OCI-LY1 (cell line): Measurements from ENCODE around the gene MIAT.

Source experiments
- H2AFZ ChIP-seq: fragments of 200-600 bp; sonication (generic), shearing (Covaris generic); 2 replicates; pipeline ENCODE4 v1.6.0; 2014; ENCODE audit warnings: antibody characterized with exemption, mild to moderate bottlenecking, low read length
- H3F3A ChIP-seq: fragments of 200-600 bp; sonication (generic), shearing (Covaris generic); 2 replicates; pipeline ENCODE4 v1.6.0; 2014; ENCODE audit warnings: mild to moderate bottlenecking, antibody characterized with exemption, low read length, moderate library complexity; ENCODE audit not compliant: insufficient read depth
- H3K27ac ChIP-seq: fragments of 200-600 bp; sonication (generic); 2 replicates; pipeline ENCODE4 v1.5.1; 2014; ENCODE audit warnings: low read length, mixed run types, mild to moderate bottlenecking, low read depth; ENCODE audit not compliant: poor library complexity, severe bottlenecking
- H3K27me3 ChIP-seq: fragments of 200-600 bp; sonication (generic); 2 replicates; pipeline ENCODE4 v1.6.0; 2014; ENCODE audit warnings: antibody characterized with exemption, mild to moderate bottlenecking, low read length, moderate library complexity; ENCODE audit not compliant: insufficient read depth
- H3K36me3 ChIP-seq: fragments of 200-600 bp; sonication (generic); 2 replicates; pipeline ENCODE4 v1.6.1; 2014; ENCODE audit warnings: mild to moderate bottlenecking, antibody characterized with exemption, low read length, moderate library complexity, mixed read lengths; ENCODE audit not compliant: insufficient read depth
- H3K4me1 ChIP-seq: fragments of 200-600 bp; sonication (generic); 2 replicates; pipeline ENCODE4 v1.5.1; 2014; ENCODE audit warnings: mild to moderate bottlenecking, low read length, moderate library complexity; ENCODE audit not compliant: insufficient read depth, severe bottlenecking
- H3K4me2 ChIP-seq: fragments of 200-600 bp; sonication (generic), shearing (Covaris generic); 2 replicates; pipeline ENCODE4 v1.6.1; 2014; ENCODE audit warnings: low read length
- H3K4me3 ChIP-seq: fragments of 200-600 bp; sonication (generic); 2 replicates; pipeline ENCODE4 v1.5.1; 2014; ENCODE audit warnings: low read length, low read depth, mild to moderate bottlenecking, mixed read lengths; ENCODE audit not compliant: poor library complexity, severe bottlenecking
- H3K79me2 ChIP-seq: fragments of 200-600 bp; shearing (Covaris generic); 2 replicates; pipeline ENCODE4 v1.6.1; 2016; ENCODE audit warnings: mixed run types, low read length, mixed read lengths; ENCODE audit not compliant: insufficient read depth
- H3K9ac ChIP-seq: fragments of 200-600 bp; sonication (generic), shearing (Covaris generic); 2 replicates; pipeline ENCODE4 v1.6.1; 2014; ENCODE audit warnings: mild to moderate bottlenecking, low read length, mixed read lengths
- H3K9me2 ChIP-seq: fragments of 200-600 bp; sonication (generic), shearing (Covaris generic); 2 replicates; pipeline ENCODE4 v1.6.1; 2014; ENCODE audit warnings: low read depth, mild to moderate bottlenecking, low read length, mixed read lengths
- H3K9me3 ChIP-seq: fragments of 200-600 bp; shearing (Covaris generic); 2 replicates; pipeline ENCODE4 v1.6.1; 2014; ENCODE audit warnings: low read length, mixed read lengths
- H4K20me1 ChIP-seq: fragments of 200-600 bp; sonication (generic), shearing (Covaris generic); 2 replicates; pipeline ENCODE4 v1.6.0; 2016; ENCODE audit warnings: mild to moderate bottlenecking, low read length; ENCODE audit not compliant: insufficient read depth
- EZH2 ChIP-seq: fragments of 200-600 bp; sonication (generic), shearing (Covaris generic); IDR thresholded peaks from 2 replicates; pipeline ENCODE4 v1.8.0; 2017; ENCODE audit warnings: borderline replicate concordance, mixed run types, mild to moderate bottlenecking, antibody characterized with exemption, low read length, moderate library complexity, mixed read lengths
- TF ChIP-seq, protein P1 (sequence below): fragments of 200-600 bp; sonication (generic), shearing (Covaris generic); IDR thresholded peaks from 2 replicates; pipeline ENCODE4 v1.5.1; 2017; ENCODE audit warnings: mild to moderate bottlenecking, antibody characterized with exemption, low read length, moderate library complexity, mixed read lengths

MIAT gene

DNA sequence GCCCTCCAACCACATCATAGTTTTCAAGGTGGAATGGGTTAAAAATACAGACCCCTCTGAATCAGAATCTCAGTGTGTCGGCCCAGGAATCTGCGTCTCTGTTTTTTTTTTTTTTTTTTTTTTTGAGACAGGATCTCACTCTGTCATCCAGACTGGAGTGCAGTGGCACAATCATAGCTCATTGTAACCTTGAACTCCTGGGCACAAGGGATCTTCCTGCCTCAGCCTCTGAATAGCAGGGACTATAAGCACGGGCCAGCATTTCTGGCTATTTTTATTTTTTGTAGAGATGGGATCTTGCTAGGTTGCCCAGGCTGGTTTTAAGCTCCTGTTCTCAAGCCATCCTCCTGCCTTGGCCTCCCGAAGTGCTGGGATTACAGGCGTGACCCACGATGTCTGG lies 28.2 kb downstream of the MIAT start:
- Histone ChIP-seq H4K20me1 (no peaks in the 10 kb centered on the region), H3K27me3 (no peaks in the 10 kb centered on the region), H2AFZ (no peak overlapping the region), H3K9me2 (no peaks in the 10 kb centered on the region), H3K9me3 (no peaks in the 10 kb centered on the region), H3K4me3 (no peak overlapping the region), H3K36me3 (peaks cover 18% of the 10 kb centered on the region; the same call in 1 of the 2 replicates), H3F3A (no peaks in the 10 kb centered on the region), H3K79me2 (no peaks in the 10 kb centered on the region), H3K4me2 (no peak overlapping the region), H3K9ac (no peak overlapping the region), H3K4me1 (no peaks in the 10 kb centered on the region), H3K27ac (no peak overlapping the region)
- no peak for TF ChIP-seq EZH2
- TF ChIP-seq, protein P1, sequence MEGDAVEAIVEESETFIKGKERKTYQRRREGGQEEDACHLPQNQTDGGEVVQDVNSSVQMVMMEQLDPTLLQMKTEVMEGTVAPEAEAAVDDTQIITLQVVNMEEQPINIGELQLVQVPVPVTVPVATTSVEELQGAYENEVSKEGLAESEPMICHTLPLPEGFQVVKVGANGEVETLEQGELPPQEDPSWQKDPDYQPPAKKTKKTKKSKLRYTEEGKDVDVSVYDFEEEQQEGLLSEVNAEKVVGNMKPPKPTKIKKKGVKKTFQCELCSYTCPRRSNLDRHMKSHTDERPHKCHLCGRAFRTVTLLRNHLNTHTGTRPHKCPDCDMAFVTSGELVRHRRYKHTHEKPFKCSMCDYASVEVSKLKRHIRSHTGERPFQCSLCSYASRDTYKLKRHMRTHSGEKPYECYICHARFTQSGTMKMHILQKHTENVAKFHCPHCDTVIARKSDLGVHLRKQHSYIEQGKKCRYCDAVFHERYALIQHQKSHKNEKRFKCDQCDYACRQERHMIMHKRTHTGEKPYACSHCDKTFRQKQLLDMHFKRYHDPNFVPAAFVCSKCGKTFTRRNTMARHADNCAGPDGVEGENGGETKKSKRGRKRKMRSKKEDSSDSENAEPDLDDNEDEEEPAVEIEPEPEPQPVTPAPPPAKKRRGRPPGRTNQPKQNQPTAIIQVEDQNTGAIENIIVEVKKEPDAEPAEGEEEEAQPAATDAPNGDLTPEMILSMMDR, result no peak

DNA sequence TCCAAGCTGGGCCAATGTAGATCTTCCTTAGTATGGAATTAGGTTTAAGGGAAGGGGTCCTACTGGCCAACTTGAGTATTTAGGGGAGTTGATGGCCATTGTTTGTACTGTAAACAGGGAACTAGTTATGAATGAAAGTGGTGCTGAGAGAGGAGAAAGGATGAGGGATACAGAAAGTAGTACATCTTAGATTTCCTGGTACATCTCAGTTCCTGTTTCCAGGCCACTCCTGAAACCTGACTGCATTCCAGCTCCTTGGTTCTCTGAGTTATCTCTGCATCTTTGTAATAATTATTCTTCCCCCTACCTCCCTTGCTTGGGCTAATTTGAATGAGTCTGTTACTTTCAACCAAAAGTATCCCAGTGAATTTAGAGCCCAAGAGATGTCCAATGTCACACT lies 30.1 kb downstream of the MIAT start:
- Histone ChIP-seq H3K4me2 (no peak overlapping the region), H3K4me1 (no peaks in the 10 kb centered on the region), H3K9me3 (no peaks in the 10 kb centered on the region), H3K9ac (no peak overlapping the region), H3K79me2 (no peaks in the 10 kb centered on the region), H4K20me1 (no peaks in the 10 kb centered on the region), H3K36me3 (peaks cover 1% of the 10 kb centered on the region; the same call in 1 of the 2 replicates), H3K4me3 (no peak overlapping the region), H3K27me3 (no peaks in the 10 kb centered on the region), H2AFZ (no peak overlapping the region), H3K27ac (no peak overlapping the region), H3K9me2 (no peaks in the 10 kb centered on the region), H3F3A (no peaks in the 10 kb centered on the region)
- no peak for TF ChIP-seq EZH2

DNA sequence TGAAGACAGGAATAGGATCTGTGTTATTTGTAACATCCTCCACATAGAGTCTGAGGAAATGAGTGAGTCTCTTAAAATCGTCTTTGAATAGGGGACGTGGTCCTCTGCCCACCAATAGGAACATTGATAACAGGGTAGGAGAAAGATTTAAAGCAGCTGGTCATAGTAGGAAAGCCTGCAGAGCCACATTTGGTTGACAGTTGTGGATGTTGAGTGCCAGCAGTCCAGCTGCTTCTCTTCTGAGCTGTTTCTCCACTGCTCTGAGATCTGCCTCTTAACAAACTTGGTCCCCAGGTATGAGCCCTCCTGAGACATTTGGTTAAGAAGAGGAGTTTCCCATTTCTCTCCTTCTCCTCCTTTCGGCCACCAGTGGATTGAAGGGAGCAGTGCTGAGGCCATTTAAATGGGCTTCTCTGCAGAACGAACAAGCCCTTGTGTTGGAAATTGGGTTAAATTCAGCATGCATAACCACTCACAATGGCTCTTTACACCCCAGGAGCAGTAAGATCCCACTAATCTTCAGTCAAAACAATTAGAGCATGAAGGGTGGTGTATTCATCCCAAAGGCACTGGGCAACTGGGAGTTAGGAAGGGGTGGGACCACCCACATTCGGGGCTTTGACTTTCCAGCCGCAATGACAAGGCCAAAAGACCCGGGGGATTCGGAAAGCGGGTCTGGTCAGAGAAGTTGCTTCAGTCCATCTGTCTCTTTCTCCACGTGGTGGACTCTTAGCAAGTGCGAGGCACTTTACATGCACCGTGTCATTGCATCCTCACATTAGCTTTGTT lies 32.3 kb downstream of the MIAT start:
- Histone ChIP-seq H3K9me3 (no peaks in the 10 kb centered on the region), H3K9me2 (no peaks in the 10 kb centered on the region), H3K36me3 (peaks cover 11% of the 10 kb centered on the region), H4K20me1 (no peaks in the 10 kb centered on the region), H3K4me2 (no peak overlapping the region), H2AFZ (no peak overlapping the region), H3K27ac (no peak overlapping the region), H3F3A (no peaks in the 10 kb centered on the region), H3K27me3 (no peaks in the 10 kb centered on the region), H3K9ac (no peak overlapping the region), H3K4me3 (no peak overlapping the region), H3K79me2 (no peaks in the 10 kb centered on the region), H3K4me1 (no peaks in the 10 kb centered on the region)
- TF ChIP-seq, protein P1, result no peak
- TF ChIP-seq EZH2, result no peak
